DMS114 treated with DMSO at 0.1 percent for 48 hours (cell line): Measurements from ENCODE around the gene NDOR1.
"Not testable (repeated sequence)": the region's sequence is repeated elsewhere in the genome, so short reads cannot be mapped to it uniquely, and the experiment has no call there.

Experiments used
- DNase-seq: peaks from one replicate; lab custom pipeline; 2025; ENCODE audit not compliant: unreplicated experiment; lab: John Stamatoyannopoulos, UW

NDOR1 gene

DNA sequence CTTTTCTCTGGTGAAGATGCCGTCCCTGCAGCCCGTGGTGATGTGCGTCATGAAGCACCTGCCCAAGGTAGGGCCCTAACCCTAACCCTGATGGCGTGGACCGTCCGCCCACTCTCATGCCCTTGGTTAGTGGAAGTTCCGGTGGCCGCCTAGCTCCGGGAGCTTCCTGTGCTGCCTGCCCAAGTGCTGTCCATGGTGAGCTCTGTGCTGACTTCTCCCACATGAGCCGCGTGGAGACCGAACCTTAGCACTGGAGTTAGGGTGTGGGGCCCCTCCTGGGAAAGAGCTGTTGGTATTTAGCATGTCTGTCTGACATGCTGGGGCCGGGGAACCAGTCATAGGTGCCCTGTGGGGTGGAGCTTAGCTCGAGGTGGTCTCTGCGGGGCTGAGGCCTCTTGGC is 50.9 kb downstream of the NDOR1 start:
- DNase-seq: no peak

DNA sequence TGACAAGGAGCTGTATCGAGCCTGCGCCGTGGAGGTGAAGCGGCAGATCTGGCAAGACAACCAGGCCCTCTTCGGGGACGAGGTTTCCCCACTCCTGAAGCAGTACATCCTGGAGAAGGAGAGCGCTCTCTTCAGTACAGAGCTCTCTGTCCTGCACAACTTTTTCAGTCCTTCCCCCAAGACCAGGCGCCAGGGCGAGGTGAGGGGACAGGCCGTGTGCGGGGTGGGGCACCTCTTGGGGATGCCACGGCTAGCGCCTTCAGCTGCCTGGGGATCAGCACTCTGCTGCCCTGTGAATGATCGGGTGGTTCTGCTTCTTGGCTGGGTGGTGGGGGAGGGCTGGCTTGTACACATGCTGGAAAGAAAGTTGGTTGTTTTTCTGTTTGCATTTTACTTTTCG is 51.4 kb downstream of the NDOR1 start:
- no peak for DNase-seq

DNA sequence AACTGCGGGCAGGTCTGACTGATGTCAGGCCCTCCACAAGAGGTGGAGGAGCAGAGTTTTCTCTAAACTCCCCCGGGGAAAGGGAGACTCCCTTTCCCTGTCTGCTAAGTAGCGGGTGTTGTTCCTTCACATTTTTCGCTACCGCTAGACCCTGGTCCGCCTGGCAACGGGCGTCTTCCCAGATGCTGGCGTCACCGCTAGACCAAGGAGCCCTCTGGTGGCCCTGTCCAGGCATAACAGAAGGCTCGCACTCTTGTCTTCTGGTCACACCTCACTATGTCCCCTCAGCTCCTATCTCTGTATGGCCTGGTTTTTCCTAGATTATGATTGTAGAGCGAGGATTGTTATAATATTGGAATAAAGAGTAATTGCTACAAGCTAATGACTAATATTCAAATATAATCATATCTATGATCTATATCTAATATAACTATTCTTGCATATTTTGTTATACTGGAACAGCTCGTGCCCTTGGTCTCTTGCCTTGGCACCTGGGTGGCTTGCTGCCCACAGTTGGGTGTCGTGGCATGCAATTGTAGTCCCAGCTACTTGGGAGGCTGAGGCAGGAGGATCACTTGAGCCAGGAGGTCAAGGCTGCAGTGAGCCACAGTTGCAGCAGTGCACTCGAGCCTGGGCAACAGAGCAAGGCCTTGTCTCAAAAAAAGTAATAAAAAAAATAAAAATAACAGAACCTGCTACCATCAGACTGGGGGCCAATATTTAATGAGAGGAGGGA is 56.8 kb downstream of the NDOR1 start:
- DNase-seq: not testable (repeated sequence)

DNA sequence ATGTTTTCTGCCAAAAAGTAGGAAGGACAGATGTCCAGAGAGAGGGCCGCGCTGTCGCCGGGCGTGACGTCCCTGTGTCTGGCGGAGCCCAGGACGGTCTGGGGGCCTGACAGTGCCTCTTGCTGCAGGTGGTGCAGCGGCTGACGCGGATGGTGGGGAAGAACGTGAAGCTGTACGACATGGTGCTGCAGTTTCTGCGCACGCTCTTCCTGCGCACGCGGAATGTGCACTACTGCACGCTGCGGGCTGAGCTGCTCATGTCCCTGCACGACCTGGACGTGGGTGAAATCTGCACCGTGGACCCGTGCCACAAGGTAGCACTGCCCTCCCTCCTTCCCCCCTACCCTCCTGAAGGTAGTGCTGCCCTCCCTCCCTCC is 57.4 kb downstream of the NDOR1 start:
- no peak for DNase-seq

DNA sequence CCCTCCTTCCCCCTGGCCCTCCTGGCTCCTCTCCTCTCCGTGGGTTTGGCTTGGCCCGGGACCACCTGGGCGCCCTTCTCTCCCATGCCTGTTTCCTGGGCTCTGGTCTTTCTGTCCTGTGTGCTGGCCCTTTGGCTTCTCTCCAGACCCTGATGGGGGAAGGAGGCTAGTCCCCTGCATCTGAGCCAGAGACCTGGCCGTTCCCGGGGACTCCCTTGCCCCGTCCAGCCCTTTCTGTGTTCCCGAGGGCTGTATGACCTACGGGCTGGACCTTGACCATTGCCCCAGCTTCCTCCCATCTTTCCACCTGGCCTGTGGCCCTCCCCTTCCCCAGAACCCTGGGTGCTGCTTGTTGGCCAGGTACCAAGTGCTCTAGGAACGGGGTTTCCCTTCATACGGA is 58.0 kb downstream of the NDOR1 start:
- DNase-seq: no peak

DNA sequence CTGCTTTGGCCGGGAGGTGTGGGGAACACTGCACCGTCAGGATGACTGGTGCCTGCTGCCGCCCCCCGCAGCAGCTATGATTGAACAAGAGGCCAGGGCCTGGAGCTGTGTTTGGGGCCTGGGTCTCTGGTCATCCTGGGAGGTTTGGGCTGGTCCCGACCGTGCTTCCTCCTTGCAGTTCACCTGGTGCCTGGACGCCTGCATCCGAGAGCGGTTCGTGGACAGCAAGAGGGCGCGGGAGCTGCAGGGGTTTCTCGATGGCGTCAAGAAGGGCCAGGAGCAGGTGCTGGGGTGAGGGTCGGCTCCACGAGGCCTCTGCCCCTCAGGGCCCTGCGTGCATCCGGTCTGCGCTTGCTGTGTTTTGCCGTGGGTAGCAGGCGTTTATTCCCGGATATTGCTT is 58.6 kb downstream of the NDOR1 start:
- DNase-seq: no peak

DNA sequence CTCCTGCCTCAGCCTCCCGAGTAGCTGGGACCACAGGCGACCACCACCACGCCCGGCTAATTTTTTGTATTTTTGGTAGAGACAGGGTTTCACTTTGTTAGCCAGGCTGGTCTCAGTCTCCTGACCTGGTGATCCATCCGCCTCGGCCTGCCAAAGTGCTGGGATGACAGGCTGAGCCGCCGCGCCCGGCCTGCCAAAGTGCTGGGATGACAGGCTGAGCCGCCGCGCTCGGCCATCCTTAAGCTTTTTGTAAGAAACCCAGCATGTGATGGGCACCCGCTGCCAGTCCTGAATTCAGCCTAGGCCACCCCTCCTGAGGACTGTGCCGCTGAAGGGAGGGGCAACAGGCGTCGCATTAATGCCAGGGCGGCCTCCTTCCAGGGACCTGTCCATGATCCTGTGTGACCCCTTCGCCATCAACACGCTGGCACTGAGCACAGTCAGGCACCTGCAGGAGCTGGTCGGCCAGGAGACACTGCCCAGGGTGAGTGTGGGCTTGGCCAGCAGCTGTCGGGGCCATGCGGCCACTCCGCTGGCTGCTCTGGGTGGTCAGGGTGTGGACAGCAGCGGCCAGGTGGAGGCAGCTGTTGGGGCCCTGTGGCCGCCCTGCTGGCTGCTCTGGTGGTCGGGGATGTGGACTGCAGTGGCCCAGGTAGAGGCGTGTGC is 60.1 kb downstream of the NDOR1 start:
- DNase-seq: no peak

DNA sequence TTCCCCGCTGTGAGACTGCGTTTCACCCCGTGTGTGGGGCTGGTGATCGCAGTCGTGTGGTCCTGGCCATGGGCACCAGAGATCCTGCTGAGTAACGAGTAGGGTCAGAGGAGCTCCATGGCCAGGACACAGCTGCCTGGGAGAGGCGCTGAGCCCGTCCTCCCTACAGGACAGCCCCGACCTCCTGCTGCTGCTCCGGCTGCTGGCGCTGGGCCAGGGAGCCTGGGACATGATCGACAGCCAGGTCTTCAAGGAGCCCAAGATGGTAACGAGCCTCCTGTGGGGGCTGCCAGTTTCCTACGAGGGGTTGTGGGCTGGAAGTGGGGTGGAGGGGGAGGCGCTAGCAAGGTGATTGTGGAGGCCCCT is 60.6 kb downstream of the NDOR1 start:
- DNase-seq: no peak
